Esophagus muscularis mucosa (tissue), 4 donors: ENCODE measurements around the gene FGF11.

Experiments used
- CTCF ChIP-seq, 3 experiments: fragments of 200-600 bp in 2 of 3; fragments of 450-650 bp in 1 of 3; sonication (generic) in 2 of 3; IDR thresholded peaks; one replicate each; pipeline ENCODE4 v1.5.1; 2017 to 2019; ENCODE audit warnings: antibody characterized with exemption in 3 of 3, mild to moderate bottlenecking in 2 of 3, moderate library complexity in 1 of 3
- EP300 ChIP-seq: sonication (generic); formaldehyde crosslinking; IDR thresholded peaks from one replicate; pipeline ENCODE4 v1.6.1; 2017; ENCODE audit warnings: antibody characterized with exemption
- POLR2A ChIP-seq: fragments of 450-650 bp; IDR thresholded peaks from one replicate; pipeline ENCODE4 v1.6.1; 2017; ENCODE audit warnings: antibody characterized with exemption, moderate library complexity, mild to moderate bottlenecking, low read depth
- POLR2AphosphoS5 ChIP-seq, 2 donors: sonication (generic); formaldehyde crosslinking; IDR thresholded peaks; one replicate each; pipeline ENCODE4 v1.6.1; 2017; ENCODE audit warnings: antibody characterized with exemption in 2 of 2

- TF ChIP-seq CTCF (IDR thresholded peaks at IDR 0.05) (no peak), EP300 (no peak), POLR2AphosphoS5 (IDR thresholded peaks at IDR 0.05) (no peak), POLR2A (no peak)
Measured at GRCh38 chr17:7391307-7391706, 48.0 kb upstream of the FGF11 start.
